Parathyroid adenoma (tissue), 2 donors: ENCODE measurements around the gene PID1.
"Not testable (repeated sequence)": the region's sequence is repeated elsewhere in the genome, so short reads cannot be mapped to it uniquely, and the experiment has no call there.

Experiments used
- H2AFZ ChIP-seq: fragments of 300-600 bp; sonication (generic); one replicate; pipeline ENCODE4 v1.7.0; 2017; ENCODE audit warnings: antibody characterized with exemption, mild to moderate bottlenecking
- H3K27ac ChIP-seq: fragments of 300-600 bp; sonication (generic); one replicate; pipeline ENCODE4 v1.7.0; 2017
- H3K27me3 ChIP-seq: fragments of 300-600 bp; sonication (generic); one replicate; pipeline ENCODE4 v1.7.0; 2017; ENCODE audit warnings: low read length; ENCODE audit not compliant: control insufficient read depth, insufficient read depth
- H3K36me3 ChIP-seq: fragments of 300-600 bp; sonication (generic); one replicate; pipeline ENCODE4 v1.7.0; 2017; ENCODE audit warnings: low read length; ENCODE audit not compliant: control insufficient read depth, insufficient read depth
- H3K4me1 ChIP-seq: fragments of 300-600 bp; sonication (generic); one replicate; pipeline ENCODE4 v1.7.0; 2017; ENCODE audit warnings: control low read depth
- H3K4me2 ChIP-seq: fragments of 300-600 bp; sonication (generic); one replicate; pipeline ENCODE4 v1.7.0; 2017; ENCODE audit warnings: low read length
- H3K4me3 ChIP-seq: fragments of 300-600 bp; sonication (generic); one replicate; pipeline ENCODE4 v1.7.0; 2017; ENCODE audit warnings: low read depth, low read length
- H3K79me2 ChIP-seq: fragments of 300-600 bp; sonication (generic); one replicate; pipeline ENCODE4 v1.7.0; 2017; ENCODE audit warnings: control low read depth
- H3K9ac ChIP-seq: fragments of 300-600 bp; sonication (generic); one replicate; pipeline ENCODE4 v1.7.0; 2017; ENCODE audit warnings: mild to moderate bottlenecking
- H3K9me3 ChIP-seq: fragments of 300-600 bp; sonication (generic); one replicate; pipeline ENCODE4 v1.7.0; 2017; ENCODE audit warnings: low read length; ENCODE audit not compliant: control insufficient read depth
- TF ChIP-seq, protein P1 (sequence below): fragments of 300-600 bp; sonication (generic); IDR thresholded peaks from one replicate; pipeline ENCODE4 v1.7.0; 2017; ENCODE audit warnings: antibody characterized with exemption, mild to moderate bottlenecking
- donor health status: primary hyperparathyroidism.

Gene PID1

DNA sequence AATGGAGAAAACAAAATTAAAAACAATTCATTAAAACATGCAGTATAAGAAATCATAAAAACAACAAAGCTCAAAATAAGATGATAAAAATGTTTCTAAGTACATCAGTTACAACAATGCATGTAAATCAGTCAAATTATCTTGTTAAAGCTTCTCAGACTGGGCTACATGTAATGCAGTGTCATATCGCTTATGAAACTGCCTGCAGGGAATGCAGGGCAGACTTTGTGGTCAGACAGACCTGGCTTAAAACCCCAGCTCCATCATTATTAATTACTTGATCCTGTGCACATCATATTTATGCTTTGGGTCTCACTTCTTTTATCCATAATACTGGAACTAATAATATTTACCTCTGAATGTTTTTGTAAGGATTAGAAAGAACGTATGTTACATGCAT, 74.6 kb downstream of the PID1 start:
- Histone ChIP-seq H3K4me2 (no peak overlapping the region), H3K79me2 (no peaks in the 10 kb centered on the region), H3K9me3 (no peaks in the 10 kb centered on the region), H3K27me3 (no peaks in the 10 kb centered on the region), H3K4me1 (no peaks in the 10 kb centered on the region), H2AFZ (no peak overlapping the region), H3K36me3 (no peaks in the 10 kb centered on the region), H3K4me3 (no peak overlapping the region), H3K9ac (no peak overlapping the region), H3K27ac (no peak overlapping the region)
- TF ChIP-seq, protein P1, sequence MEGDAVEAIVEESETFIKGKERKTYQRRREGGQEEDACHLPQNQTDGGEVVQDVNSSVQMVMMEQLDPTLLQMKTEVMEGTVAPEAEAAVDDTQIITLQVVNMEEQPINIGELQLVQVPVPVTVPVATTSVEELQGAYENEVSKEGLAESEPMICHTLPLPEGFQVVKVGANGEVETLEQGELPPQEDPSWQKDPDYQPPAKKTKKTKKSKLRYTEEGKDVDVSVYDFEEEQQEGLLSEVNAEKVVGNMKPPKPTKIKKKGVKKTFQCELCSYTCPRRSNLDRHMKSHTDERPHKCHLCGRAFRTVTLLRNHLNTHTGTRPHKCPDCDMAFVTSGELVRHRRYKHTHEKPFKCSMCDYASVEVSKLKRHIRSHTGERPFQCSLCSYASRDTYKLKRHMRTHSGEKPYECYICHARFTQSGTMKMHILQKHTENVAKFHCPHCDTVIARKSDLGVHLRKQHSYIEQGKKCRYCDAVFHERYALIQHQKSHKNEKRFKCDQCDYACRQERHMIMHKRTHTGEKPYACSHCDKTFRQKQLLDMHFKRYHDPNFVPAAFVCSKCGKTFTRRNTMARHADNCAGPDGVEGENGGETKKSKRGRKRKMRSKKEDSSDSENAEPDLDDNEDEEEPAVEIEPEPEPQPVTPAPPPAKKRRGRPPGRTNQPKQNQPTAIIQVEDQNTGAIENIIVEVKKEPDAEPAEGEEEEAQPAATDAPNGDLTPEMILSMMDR = no peak

DNA sequence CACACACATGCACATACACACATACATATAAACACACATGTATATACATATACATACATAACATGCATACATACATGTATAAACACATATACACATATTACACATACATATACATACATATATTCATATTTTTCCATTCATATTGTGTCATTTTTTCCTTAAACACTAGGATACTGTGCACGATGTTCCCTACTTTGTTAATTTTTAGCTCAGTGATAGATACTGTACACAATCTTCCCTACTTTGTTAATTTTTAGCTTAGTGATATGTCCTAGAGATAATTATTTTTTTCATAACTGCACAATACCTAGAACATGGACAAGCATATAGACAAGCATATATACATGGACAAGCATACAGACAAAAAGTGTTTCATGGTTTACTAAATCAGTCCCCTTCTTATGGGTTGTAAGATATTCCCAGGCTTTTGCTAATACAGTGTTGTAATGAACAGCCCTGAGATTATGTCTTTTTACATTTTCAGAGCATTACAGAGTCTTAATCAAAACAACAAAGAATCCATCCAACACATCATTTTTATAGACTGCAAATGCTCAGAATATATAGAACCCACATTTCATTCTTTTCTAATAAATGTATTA, 75.6 kb downstream of the PID1 start:
- no peak overlapping the region for H3K9ac ChIP-seq
- H3K27ac ChIP-seq = no peak overlapping the region
- no peaks in the 10 kb centered on the region for H3K4me1 ChIP-seq
- H3K4me3 ChIP-seq = no peak overlapping the region
- no peaks in the 10 kb centered on the region for H3K9me3 ChIP-seq
- TF ChIP-seq, protein P1 = no peak
- no peaks in the 10 kb centered on the region for H3K27me3 ChIP-seq
- H3K36me3 ChIP-seq = no peaks in the 10 kb centered on the region
- no peak overlapping the region for H2AFZ ChIP-seq
- H3K79me2 ChIP-seq = no peaks in the 10 kb centered on the region
- H3K4me2 ChIP-seq = no peak overlapping the region

DNA sequence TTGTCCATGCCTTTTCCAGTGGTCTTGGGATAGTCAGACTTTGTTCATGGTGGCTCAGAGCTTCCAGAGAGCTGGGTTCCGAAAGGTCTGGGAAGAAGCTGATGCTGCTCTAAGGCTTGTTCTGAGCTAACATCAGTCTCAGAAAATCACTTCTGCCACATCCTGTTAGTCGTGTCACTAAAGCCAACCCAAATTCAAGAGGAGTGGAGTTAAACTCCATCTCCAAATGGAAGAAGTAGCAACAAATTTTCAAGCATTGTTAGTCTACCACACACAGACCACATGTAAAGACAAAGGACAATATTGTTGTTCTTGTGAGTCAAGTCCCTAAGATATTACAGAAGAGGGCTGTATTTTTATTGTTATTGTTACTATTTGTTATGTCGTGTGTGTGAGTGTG, 77.8 kb downstream of the PID1 start:
- Histone ChIP-seq H3K36me3 (no peaks in the 10 kb centered on the region), H3K4me3 (no peak overlapping the region), H3K79me2 (no peaks in the 10 kb centered on the region), H3K4me2 (no peak overlapping the region), H3K9me3 (no peaks in the 10 kb centered on the region), H3K4me1 (no peaks in the 10 kb centered on the region), H2AFZ (no peak overlapping the region), H3K27me3 (no peaks in the 10 kb centered on the region), H3K9ac (no peak overlapping the region), H3K27ac (no peak overlapping the region)
- TF ChIP-seq, protein P1 = no peak

DNA sequence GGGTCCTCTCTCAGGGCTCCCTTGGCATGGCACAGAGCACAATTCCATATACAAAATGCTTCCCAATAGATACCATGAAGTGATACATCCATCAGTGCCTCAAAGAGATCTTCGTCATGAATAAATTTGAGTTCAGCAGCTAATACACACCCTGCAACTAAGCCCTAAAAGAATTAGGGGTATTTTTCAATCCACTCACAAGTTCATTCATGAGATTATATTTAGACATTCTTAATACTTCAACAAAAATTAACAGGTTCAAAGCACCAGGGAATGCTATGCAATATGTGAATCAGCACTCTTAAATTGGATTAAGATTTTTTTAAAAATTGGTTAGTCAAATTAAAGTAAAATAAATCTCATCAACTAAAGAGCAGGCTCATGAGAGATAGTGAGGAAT, 79.7 kb downstream of the PID1 start:
- TF ChIP-seq, protein P1 = no peak
- no peak overlapping the region for H3K4me2 ChIP-seq
- H3K9me3 ChIP-seq = no peaks in the 10 kb centered on the region
- no peaks in the 10 kb centered on the region for H3K36me3 ChIP-seq
- no peak overlapping the region for H3K4me3 ChIP-seq
- no peaks in the 10 kb centered on the region for H3K27me3 ChIP-seq
- H3K4me1 ChIP-seq = no peaks in the 10 kb centered on the region
- no peak overlapping the region for H3K27ac ChIP-seq
- no peak overlapping the region for H2AFZ ChIP-seq
- H3K9ac ChIP-seq = no peak overlapping the region
- no peaks in the 10 kb centered on the region for H3K79me2 ChIP-seq

DNA sequence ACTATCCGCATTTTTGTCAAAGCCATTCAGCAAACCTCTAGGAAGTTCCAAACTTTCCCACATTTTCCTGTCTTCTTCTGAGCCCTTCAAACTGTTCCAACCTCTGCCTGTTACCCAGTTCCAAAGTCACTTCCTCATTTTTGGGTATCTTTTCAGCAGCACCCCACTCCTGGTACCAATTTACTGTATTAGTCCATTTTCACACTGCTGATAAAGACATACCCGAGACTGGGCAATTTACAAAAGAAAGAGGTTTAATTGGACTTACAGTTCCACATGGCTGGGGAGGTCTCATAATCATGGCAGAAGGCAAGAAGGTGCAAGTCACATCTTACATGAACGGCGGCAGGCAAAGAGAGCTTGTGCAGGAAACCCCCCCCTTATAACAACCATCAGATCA, 84.0 kb downstream of the PID1 start:
- H3K27me3 ChIP-seq, H3K4me1 ChIP-seq, H3K4me3 ChIP-seq, H3K79me2 ChIP-seq, H3K9ac ChIP-seq, H3K9me3 ChIP-seq, H3K36me3 ChIP-seq, H2AFZ ChIP-seq, H3K27ac ChIP-seq, H3K4me2 ChIP-seq: not testable (repeated sequence)
